Esophagus squamous epithelium (tissue), 4 donors: Measurements from ENCODE around the gene GNG12.

Experiments used
- POLR2A ChIP-seq, 4 donors: fragments of 450-650 bp; IDR thresholded peaks; one replicate each; pipeline ENCODE4 v1.6.1; 2017; ENCODE audit warnings: antibody characterized with exemption in 4 of 4, mild to moderate bottlenecking in 4 of 4, moderate library complexity in 3 of 4
- TF ChIP-seq, protein P1 (sequence below), 6 experiments: fragments of 450-650 bp in 4 of 6; fragments of 200-600 bp in 2 of 6; sonication (generic) in 2 of 6; IDR thresholded peaks; one replicate each; pipeline ENCODE4 v1.5.1; 2016 to 2019; ENCODE audit warnings: antibody characterized with exemption in 6 of 6, mild to moderate bottlenecking in 4 of 6, moderate library complexity in 4 of 6

DNA sequence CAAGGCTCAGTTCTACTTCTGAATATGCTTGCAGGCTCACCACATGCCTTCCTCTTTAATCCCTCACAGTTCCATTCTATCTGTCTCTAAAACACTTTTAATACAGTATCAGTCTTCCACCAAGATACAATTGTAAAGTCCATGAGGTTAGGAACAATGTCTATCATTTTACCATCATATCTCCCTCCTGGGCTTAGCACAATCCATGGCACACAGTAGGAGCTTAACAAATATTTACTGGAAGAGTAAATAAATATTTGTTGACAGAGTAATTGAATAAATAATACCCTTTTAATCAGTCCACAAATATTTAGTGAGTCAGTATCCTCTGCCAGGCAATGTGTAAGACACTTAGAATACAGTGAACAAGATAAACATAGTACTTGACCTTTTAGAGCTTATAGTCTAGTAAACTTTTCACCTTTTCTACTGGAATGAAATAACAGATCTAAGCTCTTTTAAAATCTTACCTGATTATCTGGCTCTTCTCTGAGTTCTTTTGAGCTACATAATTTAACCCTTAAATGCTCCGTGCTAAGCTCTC lies 160.9 kb downstream of the GNG12 start:
- TF ChIP-seq, protein P1, sequence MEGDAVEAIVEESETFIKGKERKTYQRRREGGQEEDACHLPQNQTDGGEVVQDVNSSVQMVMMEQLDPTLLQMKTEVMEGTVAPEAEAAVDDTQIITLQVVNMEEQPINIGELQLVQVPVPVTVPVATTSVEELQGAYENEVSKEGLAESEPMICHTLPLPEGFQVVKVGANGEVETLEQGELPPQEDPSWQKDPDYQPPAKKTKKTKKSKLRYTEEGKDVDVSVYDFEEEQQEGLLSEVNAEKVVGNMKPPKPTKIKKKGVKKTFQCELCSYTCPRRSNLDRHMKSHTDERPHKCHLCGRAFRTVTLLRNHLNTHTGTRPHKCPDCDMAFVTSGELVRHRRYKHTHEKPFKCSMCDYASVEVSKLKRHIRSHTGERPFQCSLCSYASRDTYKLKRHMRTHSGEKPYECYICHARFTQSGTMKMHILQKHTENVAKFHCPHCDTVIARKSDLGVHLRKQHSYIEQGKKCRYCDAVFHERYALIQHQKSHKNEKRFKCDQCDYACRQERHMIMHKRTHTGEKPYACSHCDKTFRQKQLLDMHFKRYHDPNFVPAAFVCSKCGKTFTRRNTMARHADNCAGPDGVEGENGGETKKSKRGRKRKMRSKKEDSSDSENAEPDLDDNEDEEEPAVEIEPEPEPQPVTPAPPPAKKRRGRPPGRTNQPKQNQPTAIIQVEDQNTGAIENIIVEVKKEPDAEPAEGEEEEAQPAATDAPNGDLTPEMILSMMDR (IDR thresholded peaks at IDR 0.05), result no peak
- no peak for TF ChIP-seq POLR2A (IDR thresholded peaks at IDR 0.05)
